Type B pancreatic cell (in vitro differentiated cells): ENCODE results near the gene MEF2B. TPM values are rescaled to one million over a fixed set of nuclear protein-coding genes. Genes with fewer than 3 reads are reported as not detected.
"Not testable (repeated sequence)": the region's sequence is repeated elsewhere in the genome, so short reads cannot be mapped to it uniquely, and the experiment has no call there.

Source experiments
- DNase-seq: peaks from one replicate; pipeline ENCODE4 v3.0.0; 2021; ENCODE audit warnings: mixed read lengths; ENCODE audit not compliant: unreplicated experiment; ENCODE audit errors: extremely low spot score
- H3K27ac Mint-ChIP-seq: 2 replicates; pipeline ENCODE4 v1.8.0; 2021; ENCODE audit warnings: mild to moderate bottlenecking, mixed read lengths
- H3K27me3 Mint-ChIP-seq: 2 replicates; pipeline ENCODE4 v1.8.0; 2021; ENCODE audit warnings: mixed read lengths
- H3K36me3 Mint-ChIP-seq: 2 replicates; pipeline ENCODE4 v1.8.0; 2021; ENCODE audit warnings: mixed read lengths
- H3K4me1 Mint-ChIP-seq: one replicate; pipeline ENCODE4 v1.8.0; 2021; ENCODE audit warnings: mixed read lengths; ENCODE audit not compliant: unreplicated experiment
- H3K4me3 Mint-ChIP-seq: 2 replicates; pipeline ENCODE4 v1.8.0; 2021; ENCODE audit warnings: mild to moderate bottlenecking, mixed read lengths
- H3K9me3 Mint-ChIP-seq: 2 replicates; pipeline ENCODE4 v1.8.0; 2021; ENCODE audit warnings: mixed read lengths
- total RNA-seq: library from RNA; stranded (reverse); gene quantifications from 2 replicates; pipeline ENCODE4 v1.2.1, GENCODE V29; 2021; ENCODE audit warnings: low replicate concordance
- TF ChIP-seq, protein P1 (sequence below): fragments of 200-600 bp; sonication (generic); conservative IDR thresholded peaks from 2 replicates; pipeline ENCODE4 v1.5.0; 2021; ENCODE audit warnings: antibody characterized with exemption, mild to moderate bottlenecking

MEF2B gene
- total RNA-seq, 1 donor from 2014 or later = 1.6 TPM

- Mint-ChIP-seq H3K4me3 (no peak overlapping the region), H3K27me3 (no peaks in the 10 kb centered on the region), H3K36me3 (peaks cover 6% of the 10 kb centered on the region), H3K27ac (no peak overlapping the region), H3K4me1 (no peaks in the 10 kb centered on the region), H3K9me3 (no peaks in the 10 kb centered on the region)
- TF ChIP-seq, protein P1, sequence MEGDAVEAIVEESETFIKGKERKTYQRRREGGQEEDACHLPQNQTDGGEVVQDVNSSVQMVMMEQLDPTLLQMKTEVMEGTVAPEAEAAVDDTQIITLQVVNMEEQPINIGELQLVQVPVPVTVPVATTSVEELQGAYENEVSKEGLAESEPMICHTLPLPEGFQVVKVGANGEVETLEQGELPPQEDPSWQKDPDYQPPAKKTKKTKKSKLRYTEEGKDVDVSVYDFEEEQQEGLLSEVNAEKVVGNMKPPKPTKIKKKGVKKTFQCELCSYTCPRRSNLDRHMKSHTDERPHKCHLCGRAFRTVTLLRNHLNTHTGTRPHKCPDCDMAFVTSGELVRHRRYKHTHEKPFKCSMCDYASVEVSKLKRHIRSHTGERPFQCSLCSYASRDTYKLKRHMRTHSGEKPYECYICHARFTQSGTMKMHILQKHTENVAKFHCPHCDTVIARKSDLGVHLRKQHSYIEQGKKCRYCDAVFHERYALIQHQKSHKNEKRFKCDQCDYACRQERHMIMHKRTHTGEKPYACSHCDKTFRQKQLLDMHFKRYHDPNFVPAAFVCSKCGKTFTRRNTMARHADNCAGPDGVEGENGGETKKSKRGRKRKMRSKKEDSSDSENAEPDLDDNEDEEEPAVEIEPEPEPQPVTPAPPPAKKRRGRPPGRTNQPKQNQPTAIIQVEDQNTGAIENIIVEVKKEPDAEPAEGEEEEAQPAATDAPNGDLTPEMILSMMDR = no peak
- DNase-seq = no peak
These were observed 6.9 kb upstream of the MEF2B start for GRCh38 chr19:19176950-19177349.

- not testable (repeated sequence) for DNase-seq, H3K36me3 Mint-ChIP-seq, H3K4me3 Mint-ChIP-seq, H3K27ac Mint-ChIP-seq, H3K4me1 Mint-ChIP-seq, H3K9me3 Mint-ChIP-seq
- H3K27me3 Mint-ChIP-seq = peaks cover 19% of the 10 kb centered on the region
These were observed 3.2 kb upstream of the MEF2B start for GRCh38 chr19:19173243-19173642.

DNA sequence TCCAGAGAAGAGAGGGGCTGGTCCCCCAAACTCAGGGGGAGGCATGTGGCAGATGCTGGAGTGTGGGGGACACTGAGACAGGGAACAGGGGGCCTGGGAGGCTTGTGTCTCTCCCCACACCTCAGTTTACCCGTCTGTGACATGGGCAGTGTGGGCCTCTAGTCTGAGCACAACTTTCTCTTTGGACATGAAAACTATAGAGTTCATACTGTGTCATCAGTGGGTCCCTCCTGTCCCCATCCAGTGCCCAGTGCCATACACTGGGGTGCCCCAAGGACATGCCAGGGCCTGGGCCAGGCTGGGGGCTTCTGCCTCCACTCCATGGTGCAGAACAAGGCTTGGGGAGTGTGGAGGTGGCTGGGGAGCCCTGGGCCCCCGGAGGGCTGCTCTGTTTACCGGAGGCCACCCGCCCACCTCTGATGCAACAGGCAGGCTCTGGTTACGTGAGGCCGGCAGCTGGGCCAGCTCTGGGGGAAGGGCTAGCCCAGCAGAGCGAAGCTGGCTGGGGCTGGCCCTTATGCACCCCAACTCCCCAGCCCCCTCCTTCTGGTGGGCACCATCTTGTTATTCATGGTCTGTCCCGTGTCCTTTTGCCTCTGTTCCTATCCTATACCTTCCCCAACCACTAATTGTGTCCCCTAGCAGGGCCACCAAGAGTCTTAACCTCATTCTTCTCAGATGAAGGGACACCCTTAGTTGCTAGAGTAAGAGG is 1.9 kb upstream of the MEF2B start:
- no peaks in the 10 kb centered on the region for H3K36me3 Mint-ChIP-seq
- no peak for DNase-seq
- no peaks in the 10 kb centered on the region for H3K9me3 Mint-ChIP-seq
- peaks cover 19% of the 10 kb centered on the region for H3K27me3 Mint-ChIP-seq
- no peak overlapping the region for H3K27ac Mint-ChIP-seq
- TF ChIP-seq, protein P1 = no peak
- no peak overlapping the region for H3K4me3 Mint-ChIP-seq
- H3K4me1 Mint-ChIP-seq = peaks cover 9% of the 10 kb centered on the region

GRCh38 chr19:19170873-19171672 is 1.0 kb upstream of the MEF2B start:
- Mint-ChIP-seq H3K4me1 (peaks cover 9% of the 10 kb centered on the region), H3K4me3 (peak overlapping the region; percentile 76), H3K36me3 (no peaks in the 10 kb centered on the region), H3K9me3 (no peaks in the 10 kb centered on the region), H3K27ac (peak overlapping the region; percentile 63), H3K27me3 (peaks cover 19% of the 10 kb centered on the region)
- no peak for DNase-seq
- TF ChIP-seq, protein P1 = no peak

DNA sequence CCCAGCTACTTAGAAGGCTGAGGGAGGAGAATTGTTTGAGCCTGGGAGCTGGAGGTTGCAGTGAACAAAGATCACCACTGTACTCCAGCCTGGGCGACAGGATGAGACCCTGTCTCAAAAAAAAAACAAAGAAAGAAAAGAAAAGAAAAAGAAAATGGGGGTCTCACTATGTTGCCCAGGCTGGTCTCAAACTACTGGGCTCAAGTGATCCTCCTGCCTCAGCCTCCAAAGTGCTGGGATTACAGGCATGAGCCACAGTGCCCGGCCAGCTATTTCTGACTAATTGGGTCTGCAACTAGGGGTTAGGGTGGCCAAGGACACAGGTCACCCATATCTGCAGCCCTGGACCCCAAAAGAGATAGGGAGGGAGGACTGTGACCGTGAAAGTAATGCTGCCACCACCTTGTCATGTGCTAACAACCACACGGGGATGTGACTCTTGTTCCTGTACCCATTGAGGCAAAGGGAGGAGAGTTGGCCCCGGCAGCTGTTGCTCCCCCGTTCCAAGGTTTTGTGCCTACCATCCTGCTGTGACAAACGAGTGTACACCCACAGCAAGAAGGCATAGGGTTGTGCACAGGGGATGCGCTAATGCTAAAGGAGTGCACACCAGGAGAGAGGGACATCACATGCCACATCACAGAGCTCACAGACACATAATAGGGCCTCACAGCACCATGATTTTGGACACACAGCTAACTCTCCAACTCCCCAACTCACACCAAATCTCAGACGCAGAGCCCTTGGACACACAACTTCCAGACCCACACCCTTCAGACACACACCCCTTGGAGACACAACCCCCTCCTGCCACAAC is 619 bp downstream of the MEF2B start:
- no peaks in the 10 kb centered on the region for H3K9me3 Mint-ChIP-seq
- H3K4me3 Mint-ChIP-seq = peak overlapping the region; percentile 76
- no peak overlapping the region for H3K27ac Mint-ChIP-seq
- peaks cover 9% of the 10 kb centered on the region for H3K4me1 Mint-ChIP-seq
- H3K36me3 Mint-ChIP-seq = no peaks in the 10 kb centered on the region
- peaks cover 19% of the 10 kb centered on the region for H3K27me3 Mint-ChIP-seq
- TF ChIP-seq, protein P1 = no peak
- DNase-seq = no peak
